NCI-H524 (cell line): ENCODE results near the gene SLC16A10.
A peak's percentile ranks its signal among the peaks of the same experiment; 100 is the strongest.
"Not testable (repeated sequence)": the region's sequence is repeated elsewhere in the genome, so short reads cannot be mapped to it uniquely, and the experiment has no call there.

Experiments used
- DNase-seq, 2 experiments: peaks; one replicate each; lab custom pipeline; 2025; lab: John Stamatoyannopoulos, UW

Gene SLC16A10

GRCh38 chr6:111187874-111188273 lies 100.6 kb downstream of the SLC16A10 start:
- DNase-seq, result no peak

DNA sequence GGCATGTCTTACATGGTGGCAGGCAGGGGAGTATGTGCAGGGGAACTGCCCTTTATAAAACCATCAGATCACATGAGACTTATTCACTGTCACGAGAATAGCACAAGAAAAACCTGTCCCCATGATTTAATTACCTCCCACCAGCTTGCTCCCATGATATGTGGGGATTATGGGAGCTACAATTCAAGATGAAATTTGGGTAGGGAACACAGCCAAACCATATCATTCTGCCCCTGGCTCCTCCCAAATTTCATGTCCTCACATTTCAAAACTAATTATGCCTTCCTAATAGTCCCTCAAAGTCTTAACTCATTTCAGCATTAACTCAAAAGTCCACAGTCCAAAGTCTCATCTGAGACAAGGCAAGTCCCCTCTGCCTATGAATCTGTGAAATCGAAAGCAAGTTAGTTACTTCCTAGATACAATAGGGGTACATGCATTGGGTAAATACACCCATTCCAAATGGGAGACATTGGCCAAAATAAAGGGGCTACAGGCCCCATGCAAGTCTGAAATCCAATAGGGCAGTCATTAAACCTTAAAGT lies 102.4 kb downstream of the SLC16A10 start:
- not testable (repeated sequence) for DNase-seq

GRCh38 chr6:111190637-111191036 lies 103.3 kb downstream of the SLC16A10 start:
- DNase-seq, result no peak

GRCh38 chr6:111191136-111191535 lies 103.8 kb downstream of the SLC16A10 start:
- DNase-seq, result not testable (repeated sequence)

DNA sequence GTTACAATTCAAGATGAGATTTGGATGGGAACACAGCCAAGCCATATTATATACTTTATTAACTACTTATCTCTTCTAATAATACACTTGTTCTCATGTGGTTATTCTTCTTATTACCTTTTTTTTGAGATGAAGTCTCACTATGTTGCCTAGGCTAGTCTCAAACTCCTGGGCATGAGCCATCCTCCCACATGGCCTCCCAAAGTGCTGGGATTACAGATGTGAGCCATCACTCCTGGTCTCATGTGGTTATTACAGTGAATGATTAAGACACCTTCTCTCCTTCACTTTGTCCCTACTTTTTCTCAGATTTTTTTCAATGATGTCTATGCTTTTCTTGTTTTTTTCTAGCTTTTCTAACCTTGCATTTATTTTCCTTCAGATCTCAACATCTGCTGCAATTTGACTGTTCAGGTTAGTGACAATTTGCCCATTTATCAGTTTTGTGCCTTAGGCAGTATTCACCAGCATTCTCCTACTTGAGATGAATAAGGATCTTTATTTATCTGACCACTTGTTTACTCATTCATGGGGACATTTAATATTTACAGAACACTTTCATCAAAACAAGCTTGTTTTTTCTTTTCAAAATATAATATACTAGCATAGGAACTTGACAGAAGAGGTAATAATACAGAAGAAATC lies 105.7 kb downstream of the SLC16A10 start:
- no peak for DNase-seq

DNA sequence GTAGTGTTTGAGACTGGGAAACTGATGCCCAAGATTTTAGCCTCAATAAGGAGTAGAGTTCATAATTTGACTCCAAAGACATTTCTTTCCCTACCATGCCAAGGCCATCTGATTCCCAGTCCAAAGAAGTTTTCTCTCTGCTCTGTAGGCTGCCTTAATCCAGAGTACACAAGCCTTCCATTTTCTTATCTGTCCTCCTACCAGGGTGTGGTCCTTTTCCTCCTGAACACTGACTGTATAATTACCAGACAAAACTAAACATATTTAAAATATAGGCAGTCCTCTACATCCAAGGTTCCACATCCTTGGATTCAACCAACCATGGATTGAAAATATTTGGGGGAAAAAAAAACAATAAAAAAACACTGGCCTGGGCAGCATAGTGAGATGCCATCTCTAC lies 108.4 kb downstream of the SLC16A10 start:
- DNase-seq, result no peak

- no peak for DNase-seq
Measured at GRCh38 chr6:111198841-111199240, 111.5 kb downstream of the SLC16A10 start.

DNA sequence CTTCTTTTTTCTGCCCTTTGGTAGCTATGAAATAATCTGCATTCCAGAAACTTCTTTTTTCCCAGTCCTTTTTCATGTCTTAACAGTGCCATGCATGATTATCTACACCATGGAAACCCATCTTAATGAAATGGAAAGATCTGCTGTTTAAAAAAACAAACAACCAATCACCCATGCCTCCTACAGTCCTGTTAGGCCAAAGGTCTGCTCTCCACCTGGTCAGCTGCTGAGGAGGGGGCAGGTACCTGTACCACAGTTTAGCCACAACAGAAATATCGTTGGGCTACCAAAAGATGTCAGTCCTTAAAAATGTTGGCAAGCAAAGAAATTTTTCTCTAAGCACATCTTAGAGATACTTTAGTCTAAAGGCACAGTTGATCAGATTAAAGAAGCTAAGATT lies 112.6 kb downstream of the SLC16A10 start:
- no peak for DNase-seq

DNA sequence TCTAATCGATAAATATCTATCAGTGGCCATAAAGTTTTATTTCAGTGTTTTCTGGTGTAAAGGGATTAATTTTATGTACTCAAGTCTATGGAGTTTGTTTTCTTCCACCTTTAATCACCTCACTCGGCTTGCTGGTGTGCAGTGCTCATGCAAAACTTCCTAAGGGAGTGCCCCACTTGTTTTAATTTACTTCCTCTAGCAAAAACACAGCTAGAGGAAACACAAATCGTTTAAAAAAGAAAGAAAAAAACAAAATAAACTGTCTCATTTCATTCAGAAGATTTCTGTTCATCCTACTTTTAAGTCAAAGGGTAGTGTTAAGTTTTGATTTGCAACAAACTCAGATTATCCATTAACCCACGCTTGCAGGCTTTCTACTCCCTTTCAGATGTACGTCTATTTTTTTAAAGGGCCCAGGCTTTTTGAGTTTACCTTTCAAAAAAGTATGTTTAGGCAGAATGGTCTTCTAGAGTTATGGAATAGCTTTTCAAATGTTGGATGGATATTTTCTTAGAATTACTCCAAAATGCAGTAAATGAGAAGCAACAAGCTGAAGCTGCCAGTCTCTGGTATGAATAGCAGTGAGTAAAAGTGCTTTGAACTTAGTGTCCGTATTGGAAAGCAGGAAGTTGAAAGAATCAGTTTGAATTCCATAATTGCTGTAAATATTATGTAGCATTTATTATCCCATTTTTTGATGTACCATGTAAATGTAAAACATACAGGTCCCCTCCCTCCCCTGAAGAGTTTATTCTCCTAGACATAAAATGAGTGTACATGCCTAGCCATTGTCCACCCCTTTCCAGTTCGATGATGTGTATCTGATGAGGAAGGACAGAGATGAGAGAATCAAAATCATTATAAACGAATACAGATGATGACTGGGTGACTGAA lies 113.3 kb downstream of the SLC16A10 start:
- no peak for DNase-seq

- DNase-seq, result no peak
Measured at GRCh38 chr6:111201244-111201554, 113.9 kb downstream of the SLC16A10 start.

- no peak for DNase-seq
Measured at GRCh38 chr6:111201764-111202163, 114.5 kb downstream of the SLC16A10 start.

DNA sequence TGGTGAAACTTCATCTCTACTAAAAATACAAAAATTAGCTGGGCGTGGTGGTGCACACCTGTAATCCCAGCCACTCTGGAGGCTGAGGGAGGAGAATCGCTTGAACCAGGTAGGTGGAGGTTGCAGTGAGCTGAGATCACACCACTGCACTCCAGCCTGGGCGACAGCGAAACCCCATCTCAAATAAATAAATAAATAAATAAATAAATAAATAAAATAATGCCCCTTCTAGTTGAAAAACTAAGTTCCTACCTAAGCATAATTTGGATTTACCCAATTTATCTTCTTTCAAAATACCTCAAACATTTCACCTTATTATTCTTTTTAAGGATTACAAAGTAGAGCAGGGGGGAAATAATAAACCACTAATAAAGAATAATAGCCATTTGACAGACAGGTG lies 116.2 kb downstream of the SLC16A10 start:
- not testable (repeated sequence) for DNase-seq

- no peak for DNase-seq
Measured at GRCh38 chr6:111204305-111204704, 117.0 kb downstream of the SLC16A10 start.

DNA sequence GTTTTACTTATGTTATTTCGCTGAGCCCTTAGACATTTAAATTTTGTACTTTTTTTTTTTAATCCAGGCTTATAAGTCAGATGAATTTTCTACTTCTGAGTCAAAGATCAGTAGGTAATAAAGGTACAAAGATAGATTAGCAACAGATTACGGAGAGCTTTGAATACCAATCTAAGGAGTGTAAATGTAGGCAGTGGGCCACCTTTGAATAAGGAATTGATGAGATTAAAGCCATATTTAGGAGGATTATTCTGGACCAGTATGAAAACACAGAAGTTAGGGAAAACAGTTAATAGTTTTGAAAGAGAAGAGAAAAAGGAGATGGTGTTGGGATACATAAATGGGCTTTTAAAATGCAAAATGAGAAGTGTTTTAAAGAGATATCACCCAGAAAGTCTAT lies 117.6 kb downstream of the SLC16A10 start:
- no peak for DNase-seq

DNA sequence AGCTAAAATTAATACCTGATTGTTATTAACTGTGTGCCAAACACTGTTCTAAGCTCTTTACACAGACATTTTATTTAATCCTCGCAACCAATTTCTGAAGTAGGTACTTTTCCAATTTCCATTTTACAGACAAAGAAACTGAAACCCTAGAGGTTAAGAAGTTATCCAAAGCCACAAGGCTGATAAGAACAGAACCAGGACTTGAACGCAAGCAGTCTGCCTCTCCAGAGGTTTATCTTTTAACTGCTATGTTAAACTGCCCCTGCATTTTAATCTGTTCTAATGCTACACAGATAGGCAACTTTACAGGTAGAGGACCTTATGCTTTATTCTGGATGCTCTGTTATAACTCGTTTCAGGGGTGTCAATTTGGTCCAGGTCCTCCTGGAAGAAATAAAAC lies 118.2 kb downstream of the SLC16A10 start:
- no peak for DNase-seq

GRCh38 chr6:111207141-111207858 lies 120.0 kb downstream of the SLC16A10 start:
- no peak for DNase-seq

DNA sequence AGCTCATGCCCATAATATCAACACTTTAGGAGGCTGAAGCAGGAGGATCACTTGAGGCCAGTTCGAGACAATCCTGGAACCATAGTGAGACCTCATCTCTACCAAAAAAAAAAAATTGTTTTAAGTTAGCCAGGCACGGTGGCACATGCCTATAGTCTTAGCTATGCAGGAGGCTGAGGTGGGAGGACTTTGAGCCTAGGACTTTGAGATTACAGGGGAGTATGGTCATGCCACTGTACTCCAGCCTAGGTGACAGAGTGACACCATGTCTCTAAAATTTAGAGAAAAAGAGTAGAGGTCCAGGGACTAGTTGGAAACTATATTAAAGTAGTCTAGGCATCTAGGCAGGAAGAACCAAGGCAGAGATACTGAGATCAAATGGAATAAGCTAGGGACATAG lies 121.6 kb downstream of the SLC16A10 start:
- no peak for DNase-seq

DNA sequence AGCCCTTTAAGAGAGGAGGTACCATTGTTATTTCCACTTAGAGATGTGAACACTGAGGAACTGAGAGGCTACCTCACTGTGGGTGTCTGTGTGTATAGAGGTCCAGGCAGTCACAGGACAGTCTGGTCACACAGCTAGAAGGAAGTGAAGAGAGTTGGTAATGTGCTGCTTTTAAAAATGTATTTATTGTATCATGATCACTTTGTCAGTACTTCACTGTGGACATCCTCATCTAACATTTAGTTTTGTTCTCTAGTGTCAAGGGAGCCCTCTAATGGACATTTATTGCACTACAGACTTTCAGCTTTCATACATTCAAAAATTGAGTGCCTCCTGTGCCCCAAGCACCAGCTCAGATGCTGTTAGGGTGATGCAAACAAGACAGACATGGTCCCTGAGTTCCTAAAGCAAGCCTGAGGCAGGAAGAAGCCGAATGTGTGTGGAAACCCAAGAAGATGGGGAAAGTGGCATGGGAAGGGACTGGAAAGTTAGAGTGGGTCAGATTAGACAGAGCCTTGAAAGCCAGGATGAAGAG lies 123.0 kb downstream of the SLC16A10 start:
- peak; percentile 33 to 60 for DNase-seq

DNA sequence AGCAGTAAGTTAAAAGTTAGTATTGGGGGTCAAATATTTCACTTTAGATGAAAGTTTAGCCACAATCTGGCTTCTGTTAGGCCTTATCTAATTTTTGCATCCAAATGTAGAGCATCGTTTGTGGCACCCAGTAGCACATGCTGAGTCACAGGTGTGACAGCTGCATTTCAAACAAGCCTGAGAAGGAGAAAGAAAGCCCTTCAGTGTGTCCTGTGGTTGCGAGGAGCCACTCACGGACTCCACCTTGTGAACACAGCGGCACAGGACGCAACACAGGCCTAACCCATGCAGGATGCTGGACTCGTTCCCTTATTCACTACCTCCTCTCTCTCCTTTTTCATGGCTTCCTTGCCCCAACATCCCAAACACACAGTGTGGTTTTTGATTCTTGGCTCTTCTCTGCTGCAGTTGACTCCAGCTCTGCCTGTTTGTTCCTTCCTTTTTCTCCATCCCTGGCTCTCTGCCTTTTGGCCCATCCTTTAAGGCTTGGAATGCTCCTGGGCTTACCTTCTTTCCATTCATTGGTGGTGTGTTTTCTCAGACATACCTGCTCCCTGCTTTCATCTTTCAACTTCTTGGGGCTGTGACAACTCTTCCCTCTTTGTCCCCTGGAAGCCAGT lies 124.2 kb downstream of the SLC16A10 start:
- DNase-seq, result no peak

DNA sequence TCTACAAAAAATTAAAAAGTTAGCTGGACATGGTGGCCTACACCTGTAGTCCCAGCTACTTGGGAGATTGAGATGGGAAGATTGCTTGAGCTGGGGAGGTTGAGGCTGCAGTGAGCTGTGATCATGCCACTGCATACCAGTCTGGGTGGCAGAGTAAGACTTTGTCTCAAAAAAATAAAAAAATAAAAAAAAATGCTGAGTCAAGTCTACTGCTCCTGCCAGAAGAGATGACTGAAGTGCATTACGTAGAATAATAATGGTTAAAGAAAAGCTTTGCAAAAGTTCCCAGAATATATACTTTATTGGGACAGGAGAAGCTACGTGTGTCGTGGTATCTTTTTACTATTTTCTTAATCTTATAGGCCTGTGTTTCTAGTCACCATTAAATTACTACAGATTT lies 125.3 kb downstream of the SLC16A10 start:
- no peak for DNase-seq

DNA sequence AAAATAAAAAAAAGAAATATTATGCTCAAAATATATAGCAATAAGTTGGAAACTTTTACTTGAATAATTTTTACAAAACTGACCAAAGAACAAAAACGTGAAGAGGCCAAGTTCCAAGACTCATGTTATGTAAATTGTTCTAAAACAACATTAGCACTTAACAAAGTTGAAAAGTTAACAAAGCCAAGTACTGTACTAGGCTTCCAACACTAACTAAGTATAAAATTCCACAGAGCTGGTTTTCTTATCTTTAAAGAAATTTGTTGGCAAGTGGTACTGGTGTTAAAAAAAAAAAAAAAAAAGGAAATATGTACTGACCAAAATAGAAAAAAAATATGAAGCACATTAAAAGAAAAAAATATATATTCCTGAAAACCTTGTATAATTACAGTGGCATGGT lies 127.8 kb downstream of the SLC16A10 start:
- no peak for DNase-seq

- no peak for DNase-seq
Measured at GRCh38 chr6:111219785-111220184, 132.5 kb downstream of the SLC16A10 start.
